Measurements from ENCODE around the gene TMEM270.

The TMEM270 gene

GRCh38 chr7:73890555-73891147 lies 29.7 kb downstream of the TMEM270 start:
- DNase-seq, result no peak

GRCh38 chr7:73891178-73891885 lies 30.4 kb downstream of the TMEM270 start:
- DNase-seq, result no peak

GRCh38 chr7:73892003-73892999 lies 31.3 kb downstream of the TMEM270 start:
- no peak for DNase-seq

- DNase-seq, result peak in 1 of 3 donors; percentile 40
Observed at GRCh38 chr7:73893342-73894101, 32.6 kb downstream of the TMEM270 start.

- no peak for DNase-seq
Observed at GRCh38 chr7:73894166-73894565, 33.2 kb downstream of the TMEM270 start.

GRCh38 chr7:73894733-73895551 lies 34.0 kb downstream of the TMEM270 start:
- DNase-seq, result peak; percentile 51 to 69 (median 62)

- DNase-seq, result no peak
Observed at GRCh38 chr7:73895626-73896025, 34.7 kb downstream of the TMEM270 start.

GRCh38 chr7:73896454-73896853 lies 35.5 kb downstream of the TMEM270 start:
- DNase-seq, result no peak

GRCh38 chr7:73899731-73900142 lies 38.8 kb downstream of the TMEM270 start:
- no peak for DNase-seq

- DNase-seq, result peak in 1 of 3 donors; percentile 24
Observed at GRCh38 chr7:73900286-73900685, 39.3 kb downstream of the TMEM270 start.

GRCh38 chr7:73901231-73901822 lies 40.4 kb downstream of the TMEM270 start:
- no peak for DNase-seq

GRCh38 chr7:73901823-73902597 lies 41.1 kb downstream of the TMEM270 start:
- DNase-seq, result no peak

- DNase-seq, result no peak
Observed at GRCh38 chr7:73903321-73904218, 42.6 kb downstream of the TMEM270 start.

- no peak for DNase-seq
Observed at GRCh38 chr7:73904219-73905137, 43.5 kb downstream of the TMEM270 start.

- peak; percentile 28 to 50 (median 29) for DNase-seq
Observed at GRCh38 chr7:73905360-73905759, 44.4 kb downstream of the TMEM270 start.

- no peak for DNase-seq
Observed at GRCh38 chr7:73906874-73907273, 45.9 kb downstream of the TMEM270 start.

GRCh38 chr7:73907554-73908122 lies 46.7 kb downstream of the TMEM270 start:
- no peak for DNase-seq

GRCh38 chr7:73908123-73908611 lies 47.2 kb downstream of the TMEM270 start:
- no peak for DNase-seq

Data from suppressor macrophage treated with lipopolysaccharide for 1 hour (primary cell).